Activated CD8-positive, alpha-beta memory T cell treated with anti-CD3 and anti-CD28 coated beads for 36 hours (primary cell): ENCODE results near the gene TNFRSF13B. TPM values are rescaled to one million over a fixed set of nuclear protein-coding genes. Genes with fewer than 3 reads are reported as not detected.
"Not testable (repeated sequence)": the region's sequence is repeated elsewhere in the genome, so short reads cannot be mapped to it uniquely, and the experiment has no call there.

Experiments used
- CTCF ChIA-PET: fragments of 350-600 bp; sonication (Branson Sonifier 250); formaldehyde crosslinking; loops from one replicate; lab custom pipeline; 2021; ENCODE audit warnings: antibody characterized with exemption; lab: Charles Lee
- POLR2A ChIA-PET: fragments of 350-600 bp; sonication (Branson Sonifier 250); formaldehyde crosslinking; loops from one replicate; lab custom pipeline; 2021; ENCODE audit warnings: antibody characterized with exemption; lab: Charles Lee
- total RNA-seq, 2 experiments: library from RNA; stranded (reverse); gene quantifications; one replicate each; pipeline ENCODE4 v1.2.3, GENCODE V29; 2021

TNFRSF13B gene
- total RNA-seq, 2 experiments from 2014 or later = not detected

DNA sequence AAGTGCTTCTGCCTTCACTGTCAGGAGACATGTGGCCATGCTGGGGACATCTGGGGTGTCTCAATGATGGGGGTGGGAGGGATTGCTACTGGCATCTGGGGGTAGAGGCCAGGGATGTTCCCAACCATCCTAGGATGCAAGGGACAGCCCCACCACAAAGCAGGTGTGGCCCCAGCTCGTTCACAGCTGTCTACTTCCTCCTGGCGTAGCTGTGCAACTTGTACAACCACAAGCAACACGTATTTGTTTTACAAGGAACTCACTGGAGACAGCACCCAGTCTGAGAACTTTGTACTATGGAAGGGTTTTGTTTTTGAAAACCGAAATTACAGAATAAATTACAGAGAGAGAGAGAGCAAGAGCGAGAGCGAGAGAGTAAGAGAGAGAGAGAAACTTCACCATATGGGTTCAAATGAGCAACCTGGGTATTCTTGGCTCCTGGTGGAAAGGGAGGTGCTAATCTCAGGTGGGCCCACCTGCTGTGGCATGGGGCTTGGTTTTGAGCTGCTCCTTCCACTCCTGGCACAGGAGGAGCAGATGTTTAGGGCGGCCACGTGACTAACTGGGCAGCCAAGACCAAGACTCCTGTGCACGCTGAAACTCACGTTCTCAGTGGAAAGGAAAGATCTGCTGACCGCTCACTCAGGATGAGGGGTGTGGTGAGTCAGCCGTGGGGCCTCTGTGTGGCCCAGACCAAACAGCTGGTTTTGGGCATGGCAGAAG lies 17.5 kb upstream of the TNFRSF13B start:
- ChIA-PET CTCF (interaction anchor here (1.0 to 1.7 kb wide), 5 partner anchors 10 to 316 kb away, joined by 3 to 4 read pairs (median 3); no protein-coding TSS in a partner anchor), POLR2A (no interaction called here)

DNA sequence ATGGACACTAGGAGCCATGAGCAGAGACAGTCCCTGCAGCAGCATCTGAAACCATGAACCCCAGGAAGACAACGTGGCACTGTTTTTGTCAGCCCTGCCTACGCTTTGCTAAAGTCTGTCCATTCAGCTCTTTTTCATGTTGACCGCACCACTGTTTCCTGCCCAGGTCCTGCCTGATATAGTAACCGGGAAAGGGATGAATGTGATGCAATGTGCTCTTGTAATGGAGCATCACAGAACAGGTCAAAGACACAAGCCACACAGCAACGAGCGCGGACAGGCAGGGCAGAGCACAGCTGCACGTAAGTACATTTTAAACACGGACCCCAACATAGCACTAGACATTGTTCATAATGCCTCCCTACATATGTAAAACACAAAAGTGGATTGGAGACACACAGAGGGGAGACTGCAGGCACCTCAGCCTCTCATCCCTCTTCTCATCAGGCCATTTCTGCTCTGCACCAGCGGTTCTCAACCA lies 16.9 kb upstream of the TNFRSF13B start:
- POLR2A ChIA-PET = no interaction called here
- CTCF ChIA-PET = interaction anchor here (1.0 to 1.7 kb wide), 3 partner anchors 10 to 317 kb away, joined by 3 to 4 read pairs (median 3); no protein-coding TSS in a partner anchor

DNA sequence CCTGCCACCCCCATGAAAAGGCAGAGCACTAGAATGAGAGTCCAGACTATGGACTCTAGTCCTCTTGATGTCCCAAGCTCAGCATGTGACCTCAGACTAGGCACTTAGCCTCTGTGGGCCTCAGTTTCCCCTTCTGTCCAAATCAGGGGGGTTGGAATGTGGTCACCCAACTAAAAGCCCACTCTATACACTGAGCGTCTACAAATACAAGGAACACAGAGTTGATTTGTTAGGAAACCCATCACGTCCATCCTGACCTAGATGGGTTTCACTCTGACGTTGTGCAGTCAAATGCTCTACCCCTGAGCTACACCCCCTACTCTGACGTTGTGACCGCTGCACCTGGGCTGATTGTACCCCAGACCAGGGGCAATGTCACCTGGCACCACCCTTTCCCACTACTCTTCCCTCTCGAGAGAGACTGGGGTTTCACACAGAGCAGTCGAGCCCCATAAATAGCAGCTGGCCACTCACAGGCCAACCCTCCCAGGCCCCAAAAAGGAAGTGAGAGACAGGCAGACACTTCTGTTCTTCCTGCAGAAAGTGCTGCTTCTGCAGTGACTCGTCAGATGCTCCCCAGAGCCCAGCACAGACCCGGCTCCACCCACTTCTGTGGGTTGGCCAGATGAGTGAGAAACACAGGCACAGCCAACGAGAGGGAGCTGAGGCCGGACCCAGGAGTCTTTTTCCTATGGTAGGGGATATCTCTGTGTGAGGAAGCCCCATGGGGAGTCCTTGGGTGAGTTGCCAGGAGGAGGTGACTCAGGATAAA lies 16.1 kb upstream of the TNFRSF13B start:
- ChIA-PET CTCF (interaction anchor here (1.0 to 1.7 kb wide), 3 partner anchors 9 to 317 kb away, joined by 3 to 4 read pairs (median 3); no protein-coding TSS in a partner anchor), POLR2A (no interaction called here)

DNA sequence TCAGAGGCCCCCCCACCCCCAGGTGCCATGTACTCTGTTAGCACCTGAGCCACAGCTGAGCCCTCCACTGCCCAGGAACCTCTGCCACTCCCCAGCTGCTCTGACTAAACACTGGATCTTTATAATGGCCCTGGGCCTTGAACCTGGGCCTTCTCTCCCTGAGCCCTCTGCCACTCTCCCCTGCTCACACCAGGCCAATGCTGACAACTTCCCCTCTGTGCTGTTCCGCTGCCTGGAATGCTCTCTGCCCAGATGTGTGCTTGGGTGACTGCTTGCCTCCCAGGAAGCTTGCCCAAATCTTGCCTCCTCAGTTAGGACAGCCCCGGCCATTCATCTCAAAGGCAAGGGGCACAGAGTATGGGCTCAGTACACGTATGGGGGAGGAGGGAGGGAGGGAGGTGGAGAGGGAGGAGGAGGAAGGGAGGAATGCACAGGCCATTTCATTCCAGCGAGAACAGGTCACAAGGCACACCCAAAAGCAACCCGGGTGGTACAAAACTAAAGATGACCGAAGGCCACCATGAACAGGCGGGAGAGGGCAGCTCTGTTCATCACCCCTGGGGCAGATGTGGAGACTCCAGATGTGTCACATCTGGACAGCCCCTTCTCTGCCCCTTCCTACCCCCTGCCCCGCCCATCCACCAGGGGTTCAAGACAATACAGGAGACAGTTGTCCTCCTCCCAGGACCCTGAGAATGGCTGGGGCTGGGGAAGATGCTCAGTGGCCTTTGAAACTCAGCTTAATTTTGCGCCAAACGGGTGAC lies 15.3 kb upstream of the TNFRSF13B start:
- ChIA-PET POLR2A (interaction anchor here (0.5 kb wide), 1 partner anchor 703 kb away, joined by 3 read pairs; no protein-coding TSS in a partner anchor), CTCF (no interaction called here)

DNA sequence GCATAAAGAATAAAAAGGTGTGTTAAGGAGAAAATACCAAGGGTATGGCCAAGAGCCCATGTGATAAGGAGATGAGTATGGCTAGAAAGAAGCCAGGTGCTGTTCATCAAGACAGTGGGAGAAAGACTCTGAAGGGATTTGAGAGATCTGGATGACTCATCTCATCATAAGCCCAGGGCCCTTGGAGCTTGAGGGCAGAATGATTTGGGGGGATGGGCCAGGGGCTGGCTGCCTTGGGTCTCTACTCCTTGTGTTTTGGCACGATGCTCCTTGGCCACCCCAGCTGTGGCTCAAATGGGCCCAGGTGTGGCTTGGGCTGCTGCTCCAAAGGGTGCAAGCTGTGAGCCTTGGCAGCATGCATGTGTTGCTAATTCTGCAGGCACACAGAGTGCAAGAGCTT lies 14.5 kb upstream of the TNFRSF13B start:
- ChIA-PET POLR2A (interaction anchor here (0.5 kb wide), 1 partner anchor 702 kb away, joined by 3 read pairs; no protein-coding TSS in a partner anchor), CTCF (interaction anchor here (0.6 kb wide), 1 partner anchor 197 kb away, joined by 4 read pairs; no protein-coding TSS in a partner anchor)

DNA sequence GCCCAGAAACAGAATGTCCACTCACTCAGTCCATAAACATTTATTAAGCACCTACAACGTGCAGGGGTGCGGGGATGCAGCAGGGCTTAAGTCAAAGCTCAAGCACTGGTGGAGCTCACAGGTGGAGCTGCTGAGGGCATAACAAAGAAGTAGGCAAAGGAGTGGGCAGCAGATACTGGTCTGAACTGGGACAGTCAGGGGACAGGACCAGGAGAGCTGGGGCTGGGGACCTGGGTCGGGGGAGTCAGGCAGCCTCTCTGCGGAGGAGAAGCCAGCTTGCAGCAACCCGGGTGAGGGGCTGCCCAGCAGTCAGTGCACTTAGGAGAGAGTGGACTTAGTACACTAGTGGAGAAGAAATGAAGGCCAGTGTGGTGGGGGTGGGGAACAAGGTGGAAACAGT lies 10.0 kb upstream of the TNFRSF13B start:
- ChIA-PET CTCF (interaction anchor here (1.4 kb wide), 1 partner anchor 10 kb away, joined by 5 read pairs; no protein-coding TSS in a partner anchor), POLR2A (no interaction called here)

DNA sequence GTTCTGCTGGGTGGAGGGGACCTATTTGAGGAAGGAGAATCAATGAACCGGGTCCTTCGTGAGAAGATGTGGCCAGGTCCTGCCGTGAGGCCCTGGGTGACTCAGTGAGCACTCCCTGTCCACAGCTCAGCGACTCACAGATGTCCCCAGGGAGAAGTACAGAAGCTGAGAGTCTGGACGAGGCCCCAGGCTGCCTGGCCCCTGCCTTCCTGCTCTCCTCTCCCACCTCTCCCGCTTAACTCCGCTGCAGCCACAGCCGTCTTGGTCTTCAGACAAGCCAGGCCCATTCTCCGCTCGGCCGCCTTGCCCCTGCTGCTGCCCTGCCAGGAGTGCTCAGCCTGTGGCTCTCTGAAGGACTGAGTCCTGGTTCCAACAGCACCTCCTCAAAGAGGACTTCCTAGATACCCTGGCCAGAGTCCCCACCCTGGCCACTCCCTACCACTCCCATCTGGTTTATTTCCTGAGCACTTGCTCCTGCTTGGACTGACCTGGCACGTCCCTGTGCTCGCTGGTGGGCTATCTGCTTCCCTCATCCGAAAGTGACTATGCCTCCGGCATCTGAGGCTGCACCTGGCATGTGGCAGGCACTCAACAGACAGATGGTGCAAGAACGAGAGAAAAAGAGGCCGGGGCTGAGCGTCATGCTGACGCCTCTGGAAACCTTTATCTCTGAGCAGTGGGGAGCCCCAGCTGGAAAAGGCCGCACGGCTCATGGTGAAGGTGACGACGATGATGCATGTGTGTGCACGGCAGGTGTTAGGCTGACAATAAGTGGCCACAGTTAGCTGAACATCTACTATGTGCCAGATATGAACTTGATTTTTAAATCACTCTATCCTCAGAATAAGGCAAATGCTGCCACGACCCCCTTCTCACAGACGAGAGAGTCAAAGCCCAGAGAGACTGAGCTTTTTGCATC lies 9.2 kb upstream of the TNFRSF13B start:
- ChIA-PET CTCF (no interaction called here), POLR2A (no interaction called here)

DNA sequence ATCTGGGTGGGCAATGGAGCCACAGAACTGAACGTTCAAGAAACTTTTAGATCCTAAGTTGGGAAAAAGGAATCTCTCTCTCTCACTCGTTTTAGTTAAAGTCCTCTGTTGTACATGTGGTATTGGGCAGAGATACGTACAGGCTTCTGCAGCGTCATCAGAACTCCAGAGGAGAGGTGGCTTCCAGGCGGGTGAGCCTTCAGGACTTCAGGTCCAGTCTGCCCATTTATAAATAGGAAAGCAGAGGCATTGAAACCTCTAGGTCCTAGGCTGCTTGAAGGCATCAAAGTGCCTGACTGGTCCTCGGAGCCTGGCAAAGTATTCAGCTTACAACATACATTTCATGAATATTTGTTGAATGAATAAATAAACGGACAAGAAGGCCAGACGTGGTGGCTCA lies 8.1 kb upstream of the TNFRSF13B start:
- ChIA-PET POLR2A (no interaction called here), CTCF (no interaction called here)

DNA sequence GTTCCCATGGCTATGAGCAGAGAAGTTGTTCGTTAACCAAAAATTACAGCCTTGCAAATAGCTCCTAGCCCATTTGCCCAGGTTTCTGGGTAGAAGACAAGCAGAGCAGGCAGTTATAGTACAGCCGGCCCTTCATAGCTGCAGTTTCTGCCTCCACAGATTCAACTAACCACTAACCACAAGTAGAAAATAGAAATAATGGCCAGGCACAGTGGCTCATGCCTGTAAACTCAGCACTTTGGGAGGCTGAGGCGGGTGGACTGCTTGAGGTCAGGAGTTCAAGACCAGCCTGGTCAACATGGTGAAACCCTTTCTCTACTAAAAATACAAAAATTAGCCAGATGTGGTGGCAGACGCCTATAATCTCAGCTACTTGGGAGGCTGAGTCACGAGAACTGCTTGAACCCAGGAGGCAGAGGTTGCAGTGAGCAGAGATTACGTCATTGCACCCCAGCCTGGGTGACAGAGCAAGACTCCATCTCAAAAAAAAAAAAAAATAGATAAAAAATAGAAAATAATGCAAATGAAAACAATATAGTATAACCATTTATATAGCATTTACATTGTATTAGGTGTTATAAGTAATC lies 7.4 kb upstream of the TNFRSF13B start:
- POLR2A ChIA-PET = not testable (repeated sequence)
- CTCF ChIA-PET = interaction anchor here (0.7 to 1.6 kb wide), 2 partner anchors 9 to 33 kb away, joined by 4 to 5 read pairs; no protein-coding TSS in a partner anchor

DNA sequence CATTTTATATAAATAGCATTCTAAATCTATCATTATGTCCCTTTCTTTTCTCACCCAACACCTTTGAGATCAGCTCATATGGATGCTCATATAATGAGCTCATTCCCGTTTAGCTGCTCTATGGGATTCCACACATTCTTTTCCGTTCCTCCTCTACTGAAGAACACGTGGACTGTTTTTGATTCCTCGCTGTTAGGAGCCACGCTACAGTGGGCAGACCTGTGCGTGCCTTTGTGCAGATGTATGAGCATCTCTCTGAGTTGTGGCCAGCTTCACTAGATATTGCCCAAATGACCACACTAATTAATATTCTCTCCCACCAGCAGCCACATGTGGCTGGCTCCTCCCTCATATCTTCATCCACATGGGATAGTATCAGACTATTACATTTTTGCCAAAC lies 6.0 kb upstream of the TNFRSF13B start:
- POLR2A ChIA-PET = no interaction called here
- CTCF ChIA-PET = interaction anchor here (1.1 to 1.6 kb wide), 2 partner anchors 10 to 14 kb away, joined by 3 to 4 read pairs; no protein-coding TSS in a partner anchor

DNA sequence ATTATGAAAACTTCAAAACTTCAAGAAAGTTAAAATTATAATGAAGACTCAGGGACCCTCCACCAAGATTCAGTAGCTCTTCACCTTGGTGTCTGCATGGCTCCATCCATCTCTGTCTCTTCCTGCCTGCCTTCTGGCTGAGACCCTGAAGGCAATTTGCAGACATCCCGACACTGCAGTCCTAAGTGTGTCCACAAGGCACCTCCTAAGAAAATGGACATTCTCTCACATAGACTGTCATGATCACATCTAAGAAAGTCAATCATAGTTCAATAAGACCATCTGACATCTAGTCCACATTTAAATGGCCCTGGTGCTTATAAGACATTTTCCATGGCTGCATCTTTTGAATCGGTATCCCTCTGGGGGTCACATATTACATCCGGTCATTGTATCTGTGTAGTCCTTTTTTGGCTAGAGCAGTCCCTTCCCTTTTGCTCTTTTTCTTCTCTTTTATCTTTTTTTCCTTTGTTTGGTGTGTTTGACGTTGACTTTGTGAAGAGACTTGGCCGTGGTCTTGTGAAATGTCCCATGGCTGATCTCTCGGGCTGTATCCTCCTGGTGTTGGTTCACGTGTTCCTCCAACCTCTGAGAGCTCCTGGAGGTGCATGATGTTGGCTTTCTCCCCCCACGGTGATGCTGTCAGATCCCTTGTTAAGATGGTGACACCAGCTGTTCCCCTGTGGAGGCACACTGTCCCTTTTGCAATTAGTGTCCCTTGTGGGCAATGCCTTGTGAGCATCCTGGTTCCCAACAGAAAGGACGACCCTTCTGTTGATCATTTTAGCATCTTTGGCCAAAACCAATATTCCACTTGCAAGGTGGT lies 5.0 kb upstream of the TNFRSF13B start:
- ChIA-PET CTCF (interaction anchor here (1.1 kb wide), 1 partner anchor 15 kb away, joined by 3 read pairs; no protein-coding TSS in a partner anchor), POLR2A (no interaction called here)

DNA sequence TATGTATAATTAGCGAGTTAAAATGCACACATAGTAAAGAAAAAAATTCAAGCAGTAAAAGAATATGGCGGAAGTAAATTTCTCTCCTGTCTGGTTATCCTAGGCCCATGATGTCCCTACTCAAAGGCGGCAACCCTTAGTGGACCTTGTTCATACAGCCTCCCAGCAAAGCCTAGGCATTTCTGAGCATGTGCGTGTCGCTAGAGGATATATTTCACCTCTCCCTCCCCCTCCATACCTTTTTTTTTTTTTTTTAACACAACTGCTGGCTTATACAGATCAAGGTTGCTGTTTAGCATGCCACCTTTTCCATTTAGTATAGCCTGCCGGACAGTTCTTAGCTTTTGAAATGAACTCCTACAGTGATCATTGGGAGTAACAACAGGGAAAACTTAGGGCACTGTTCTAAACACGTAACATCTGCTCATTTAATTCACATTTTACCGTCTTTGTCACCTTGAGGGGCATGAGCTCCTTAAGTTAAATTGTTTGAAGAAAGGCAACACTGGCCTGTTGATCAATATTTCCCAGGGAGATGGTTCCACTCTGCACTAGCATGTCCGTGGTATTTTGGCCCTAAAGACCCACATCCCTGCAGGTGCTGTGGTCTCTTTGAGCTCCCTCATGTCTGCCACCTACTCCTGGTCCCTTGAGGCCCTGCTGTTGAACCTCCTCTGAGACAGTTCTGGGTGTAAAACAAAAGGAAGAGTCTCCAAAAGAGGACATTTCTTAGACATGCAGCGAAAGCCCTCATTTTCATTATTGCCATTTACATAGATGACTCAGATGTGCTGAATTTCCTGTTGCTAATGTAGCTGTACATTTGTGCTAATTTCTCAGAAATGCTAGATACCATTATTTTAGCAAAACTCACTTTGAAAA lies 4.1 kb upstream of the TNFRSF13B start:
- POLR2A ChIA-PET = no interaction called here
- CTCF ChIA-PET = no interaction called here

DNA sequence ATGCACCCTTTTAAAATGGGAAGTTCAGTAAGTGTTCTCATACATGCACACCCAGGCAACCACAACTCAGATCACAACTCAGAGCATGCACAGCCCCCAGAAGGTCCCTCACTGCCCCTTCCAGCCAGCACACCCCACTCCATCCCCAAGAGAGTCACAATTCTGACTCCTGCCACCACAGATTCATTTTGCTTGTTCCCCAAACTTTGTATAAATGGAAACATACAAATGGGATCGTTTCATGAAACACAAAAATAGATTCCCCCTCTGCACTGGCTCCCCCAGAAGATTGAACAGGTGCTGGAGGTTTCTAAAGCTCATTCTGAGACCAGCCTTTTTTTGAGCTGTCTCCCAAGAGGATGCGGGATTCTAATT lies 3.3 kb upstream of the TNFRSF13B start:
- CTCF ChIA-PET = no interaction called here

DNA sequence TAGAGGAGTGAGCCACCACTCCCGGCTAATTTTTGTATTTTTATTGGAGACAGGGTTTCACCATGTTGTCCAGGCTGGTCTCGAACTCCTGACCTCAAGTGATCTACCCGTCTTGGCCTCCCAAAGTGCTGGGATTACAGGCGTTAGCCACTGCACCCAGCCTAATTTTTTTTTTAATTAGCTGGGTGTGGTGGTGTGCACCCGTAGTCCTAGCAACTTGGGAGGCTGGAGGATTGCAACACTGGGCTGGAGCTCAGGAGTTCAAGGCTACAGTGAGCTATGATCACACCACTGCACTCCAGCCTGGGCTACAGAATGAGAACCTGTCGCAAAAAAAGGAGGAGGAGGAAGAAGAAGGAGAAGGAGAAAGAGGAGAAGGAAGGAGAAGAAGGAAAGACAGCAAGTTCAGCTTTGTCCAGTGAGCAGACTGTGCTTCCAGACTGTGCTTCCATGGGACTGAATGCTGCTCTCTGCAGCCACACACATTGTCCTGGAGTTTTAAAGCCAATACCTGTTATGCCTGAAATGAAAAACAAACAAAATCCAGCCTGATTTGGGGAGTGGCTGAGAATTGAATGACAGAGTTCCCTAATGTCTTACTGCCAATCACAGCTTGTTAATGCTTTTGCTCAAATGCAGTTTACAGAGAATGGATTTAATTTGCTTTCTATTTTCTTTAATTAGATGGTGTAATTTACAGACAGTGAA lies 2.8 kb upstream of the TNFRSF13B start:
- ChIA-PET CTCF (no interaction called here), POLR2A (no interaction called here)

More for the DNA sequence above, 3.3 kb upstream of the TNFRSF13B start:
- POLR2A ChIA-PET = no interaction called here

DNA sequence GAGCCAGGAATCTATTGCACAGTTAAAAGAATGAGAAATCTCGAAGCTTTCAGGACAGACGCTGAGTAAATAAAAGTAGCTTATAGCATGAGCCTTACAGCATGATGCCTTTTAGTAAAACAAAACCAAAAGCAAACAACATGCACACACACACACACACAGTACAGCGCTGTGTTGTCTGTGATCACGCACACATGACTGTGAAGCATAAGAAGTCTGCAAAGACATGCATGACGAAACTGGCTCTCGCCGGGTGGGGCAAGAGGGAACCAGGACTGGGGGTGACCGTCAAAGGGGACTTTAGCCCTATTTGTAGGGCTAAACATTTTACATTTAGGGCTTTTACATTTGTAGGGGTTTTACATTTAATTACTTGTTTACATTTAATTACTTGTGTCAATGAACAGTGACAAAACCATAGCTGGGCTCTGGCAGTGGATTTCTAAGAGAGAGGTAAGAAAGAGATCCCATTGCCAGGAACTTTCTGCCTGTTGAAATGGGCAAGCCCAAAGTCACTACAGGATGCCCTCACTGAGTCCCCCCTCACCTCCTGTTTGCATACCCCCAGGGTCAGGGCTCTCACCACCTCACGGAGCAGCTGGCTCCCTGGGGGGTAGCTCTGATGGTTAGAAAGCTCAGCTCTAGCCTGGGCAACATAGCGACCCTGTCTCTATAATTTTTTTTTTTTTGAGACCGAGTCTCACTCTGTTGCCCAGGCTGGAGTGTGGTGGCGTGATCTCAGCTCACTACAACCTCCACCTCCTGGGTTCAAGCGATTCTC lies 2.0 kb upstream of the TNFRSF13B start:
- ChIA-PET CTCF (interaction anchor here (0.6 kb wide), 1 partner anchor 111 kb away, joined by 4 read pairs; no protein-coding TSS in a partner anchor), POLR2A (no interaction called here)
